Measurements from ENCODE around the gene CEP78.

CEP78 gene

DNA sequence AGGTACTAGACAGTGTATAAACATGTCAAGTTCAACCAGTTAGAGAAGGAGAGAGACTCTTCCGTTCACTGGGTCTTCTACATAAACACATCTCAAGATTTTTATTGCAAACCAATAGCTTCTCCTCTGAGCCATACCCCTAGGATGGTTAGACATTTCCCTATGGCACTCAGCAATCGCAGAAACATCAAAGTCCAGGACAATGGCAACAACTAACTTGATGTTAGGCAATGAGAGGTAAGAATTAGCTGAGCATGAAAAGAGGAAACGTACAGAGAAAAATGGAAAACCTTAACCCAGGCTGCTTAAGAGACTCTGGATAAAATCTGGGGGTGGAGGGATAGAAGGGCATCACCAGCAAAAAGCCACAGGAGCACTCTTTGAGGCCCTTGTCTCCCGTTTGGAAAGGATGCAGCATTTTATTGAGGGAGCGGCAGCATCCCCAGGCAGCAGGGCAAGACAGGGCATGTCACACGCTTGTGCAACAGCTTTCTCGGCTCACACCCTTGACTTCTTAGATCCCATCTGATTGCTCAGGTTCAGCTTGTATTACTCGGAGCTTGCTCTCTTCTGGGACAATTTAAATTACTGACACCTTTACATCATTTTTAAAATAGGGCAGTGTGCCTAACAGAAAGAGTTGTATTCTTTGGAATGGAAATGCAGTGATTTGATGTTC, 52.5 kb downstream of the CEP78 start:
- no peak for FAIRE-seq

DNA sequence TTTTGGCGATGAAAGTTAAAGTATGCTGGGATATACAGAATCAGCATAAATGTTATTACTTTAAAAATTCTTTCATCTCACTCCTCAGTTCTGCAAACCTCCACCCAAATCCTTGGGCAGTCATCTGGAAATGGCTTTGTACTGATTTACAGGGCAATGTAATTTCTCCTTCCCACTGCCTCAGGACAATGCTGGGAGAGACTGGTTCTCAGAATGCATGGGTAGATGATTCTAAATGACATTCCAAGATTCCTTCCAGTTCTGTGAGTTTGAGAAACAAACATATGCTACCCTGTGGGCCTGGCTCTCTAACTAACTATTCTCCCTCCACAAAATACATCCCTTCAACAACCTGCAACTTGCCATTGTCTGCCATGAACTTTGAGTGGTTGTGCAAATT, 53.6 kb downstream of the CEP78 start:
- FAIRE-seq = no peak

DNA sequence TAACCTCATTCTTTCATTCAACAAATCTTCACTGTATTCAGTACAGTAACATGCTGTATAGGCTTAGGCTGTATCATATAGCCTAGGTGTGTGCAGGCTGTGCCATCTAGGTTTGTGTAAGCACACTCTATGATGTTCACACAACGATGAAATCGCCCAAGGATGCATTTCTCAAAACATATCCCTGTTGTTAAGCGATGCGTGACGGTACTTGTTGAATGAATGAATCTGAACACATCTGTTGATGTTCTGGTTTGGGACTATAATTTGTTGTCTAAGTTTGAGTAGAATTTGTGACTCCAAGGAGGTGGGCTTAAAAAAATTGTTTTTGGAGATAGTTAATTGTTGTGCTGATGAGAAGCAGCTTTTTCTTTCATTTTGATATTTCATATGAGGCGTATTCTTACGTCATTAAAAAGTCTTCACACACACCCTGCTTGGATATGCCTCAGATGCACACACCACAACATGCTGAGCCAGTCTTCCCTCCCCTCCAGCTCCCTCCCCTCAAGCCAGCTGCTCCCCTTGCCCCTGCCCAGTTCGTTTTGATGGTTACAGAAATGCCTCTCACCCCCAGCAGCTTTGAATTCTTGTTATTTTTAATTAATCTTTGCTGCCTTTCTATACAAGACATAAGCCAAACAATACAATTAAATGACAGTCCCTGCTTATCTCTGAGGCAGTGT, 55.5 kb downstream of the CEP78 start:
- no peak for FAIRE-seq

DNA sequence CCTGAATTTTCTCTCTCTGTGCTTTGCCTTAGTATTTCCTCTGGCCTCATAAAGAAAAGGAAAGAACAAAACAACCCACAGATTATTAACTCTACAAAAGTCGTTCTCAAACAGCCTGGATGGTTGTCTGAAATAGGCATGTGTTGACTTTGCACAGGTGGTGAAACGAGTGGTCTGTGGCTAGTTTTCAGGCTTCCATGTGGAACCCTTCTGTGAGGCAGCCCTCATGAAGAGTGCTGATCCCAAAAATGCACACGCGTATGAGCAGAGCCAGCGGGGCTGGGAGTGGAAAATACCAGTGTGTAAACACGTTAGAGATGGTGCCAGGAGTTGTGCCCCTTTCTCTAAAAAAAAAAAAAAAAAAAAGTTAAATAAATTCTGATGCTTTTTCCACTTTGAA, 56.2 kb downstream of the CEP78 start:
- FAIRE-seq = no peak

DNA sequence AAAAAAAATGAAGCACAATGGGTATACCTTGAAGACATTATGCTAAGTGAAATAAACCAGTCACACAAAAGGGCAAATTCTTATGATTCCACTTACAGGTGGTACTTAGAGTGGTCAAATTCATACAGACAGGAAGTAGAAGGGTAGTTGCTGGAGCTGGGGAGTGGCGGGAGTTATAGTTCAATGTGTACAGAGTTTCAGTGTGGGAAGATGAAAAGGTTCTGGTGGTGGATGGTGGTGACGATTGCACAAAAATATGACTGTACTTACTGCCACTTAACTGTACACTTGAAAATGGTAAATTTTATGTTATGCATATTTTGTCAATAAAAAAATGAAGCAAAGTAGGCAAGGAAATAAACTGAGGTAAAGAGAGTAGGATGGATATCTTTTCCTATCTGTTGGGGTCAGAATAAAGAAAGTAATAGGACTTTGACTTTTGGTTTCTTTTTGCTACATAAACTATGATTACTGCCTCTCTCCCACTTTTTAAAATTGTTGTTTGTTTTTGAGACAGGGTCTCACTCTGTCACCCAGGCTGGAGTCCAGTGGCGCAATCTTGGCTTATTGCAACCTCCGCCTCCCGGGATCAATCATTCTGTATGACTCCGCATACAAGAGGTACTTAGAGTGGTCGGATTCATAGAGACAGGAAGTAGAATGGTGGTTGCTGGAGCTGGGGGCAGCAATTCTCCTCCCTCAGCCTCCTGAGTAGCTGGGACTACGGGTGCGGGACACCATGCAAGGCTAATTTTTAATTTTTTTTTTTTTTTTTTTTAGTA, 57.0 kb downstream of the CEP78 start:
- no peak for FAIRE-seq

DNA sequence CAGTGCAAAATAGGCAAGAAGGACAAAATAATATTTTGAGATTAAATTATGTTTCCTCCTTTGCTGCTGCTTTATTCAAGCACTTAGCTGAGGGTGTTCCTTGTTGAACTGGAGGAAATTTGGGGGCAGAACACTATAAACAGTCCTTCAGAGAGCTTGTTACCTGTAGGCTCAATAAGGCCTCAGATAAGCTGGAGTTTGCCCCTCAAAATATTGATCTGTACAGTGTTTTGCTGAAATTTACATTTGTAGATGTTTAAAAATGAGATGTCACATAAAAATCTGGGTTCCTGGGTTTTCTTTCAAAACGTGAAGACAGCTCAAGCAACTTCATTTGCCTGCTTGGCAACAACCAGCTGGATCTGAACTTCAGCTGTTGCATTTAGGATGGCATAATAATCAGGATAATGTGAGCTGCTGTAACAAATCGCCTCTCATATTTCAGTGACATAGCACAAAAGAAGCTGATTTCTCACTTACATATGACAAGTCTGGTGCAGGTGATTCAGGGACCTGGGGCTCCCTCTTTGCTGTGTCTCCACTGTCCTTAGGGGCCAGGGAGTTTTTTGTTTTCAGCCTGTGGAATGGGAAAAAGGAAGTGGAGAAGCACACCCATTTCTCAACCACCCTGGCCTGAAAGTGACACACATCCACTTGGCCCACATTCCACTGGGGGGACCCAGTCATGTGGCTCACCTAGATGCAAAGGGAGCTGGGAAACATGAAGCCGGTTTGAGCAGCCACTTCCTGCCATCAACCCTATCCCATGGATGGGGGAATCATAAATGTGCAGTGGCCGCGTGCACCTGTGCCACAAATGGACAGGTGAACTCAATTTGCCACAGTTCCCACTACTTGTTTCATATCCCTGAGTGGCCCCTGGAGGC, 58.7 kb downstream of the CEP78 start:
- no peak for FAIRE-seq

DNA sequence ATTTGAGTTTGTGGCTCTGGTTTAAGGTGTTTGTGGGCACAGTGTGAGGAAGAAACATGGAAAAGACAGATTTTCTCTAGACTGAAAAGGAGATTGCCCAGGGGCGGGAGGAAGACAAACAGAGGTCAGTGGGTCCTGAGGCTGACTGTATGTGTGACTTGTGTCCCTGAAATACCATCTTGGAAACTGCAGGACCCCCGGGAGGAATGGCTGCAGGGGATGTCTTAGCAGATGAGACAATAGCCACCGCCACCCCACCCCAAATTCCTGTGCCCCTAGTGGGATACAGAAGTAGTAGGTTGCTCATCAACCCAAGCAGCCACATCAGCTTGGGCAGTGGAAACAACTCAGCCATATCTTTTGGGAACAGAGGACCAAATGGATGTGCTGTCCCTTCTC, 59.3 kb downstream of the CEP78 start:
- no peak for FAIRE-seq

DNA sequence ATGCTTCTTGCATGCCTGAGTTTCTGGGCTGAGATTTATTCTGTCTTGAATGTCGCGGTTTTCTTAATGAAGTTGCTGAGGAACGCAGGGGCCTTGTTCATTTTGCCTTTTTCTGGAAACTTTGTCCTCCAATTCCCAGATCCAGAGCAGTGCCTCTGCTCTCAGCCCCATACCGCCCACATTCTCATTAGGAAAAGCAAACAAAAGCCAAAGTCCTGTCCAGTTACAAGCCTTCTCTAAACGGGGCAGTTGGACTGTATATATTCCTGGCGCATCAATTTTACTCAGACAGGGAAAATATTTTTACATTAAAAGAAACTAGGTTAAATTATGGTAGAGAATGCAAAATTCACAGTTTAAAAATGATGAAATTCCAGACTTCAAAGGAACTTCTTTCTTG, 59.9 kb downstream of the CEP78 start:
- no peak for FAIRE-seq

DNA sequence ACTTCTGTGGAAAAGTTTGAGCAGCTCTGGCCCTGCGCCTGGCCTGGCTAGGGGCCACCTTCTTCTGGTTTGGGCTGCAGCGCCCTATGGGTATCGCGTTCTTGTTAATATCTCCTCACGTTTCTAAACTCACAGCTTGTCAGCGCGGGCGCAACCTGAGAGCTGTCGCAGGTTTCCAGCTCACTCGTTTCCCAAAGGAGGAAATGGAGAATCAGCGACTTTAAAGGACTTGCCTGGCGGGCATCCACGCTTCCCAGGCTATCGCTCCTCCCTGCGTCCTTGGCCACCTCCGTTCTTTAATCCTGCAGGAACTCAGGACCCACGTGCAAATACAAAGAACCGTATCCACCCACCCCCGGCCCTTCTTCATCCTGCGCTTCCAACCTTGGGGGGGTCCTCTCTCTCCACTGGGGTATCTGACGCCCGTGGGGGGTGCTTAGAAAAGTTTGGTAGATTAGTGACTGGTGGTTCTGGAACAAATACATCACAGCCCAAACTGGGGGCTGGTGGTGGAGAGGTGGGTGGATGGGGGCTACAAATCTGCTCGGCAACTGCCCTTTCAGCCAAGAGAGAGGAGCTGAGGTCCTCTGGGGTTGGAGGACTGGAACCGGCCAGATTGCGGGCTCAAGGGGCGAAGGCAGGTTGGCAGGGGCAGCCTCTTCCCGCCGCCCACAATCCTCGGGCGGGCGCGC, 60.5 kb downstream of the CEP78 start:
- FAIRE-seq = no peak

DNA sequence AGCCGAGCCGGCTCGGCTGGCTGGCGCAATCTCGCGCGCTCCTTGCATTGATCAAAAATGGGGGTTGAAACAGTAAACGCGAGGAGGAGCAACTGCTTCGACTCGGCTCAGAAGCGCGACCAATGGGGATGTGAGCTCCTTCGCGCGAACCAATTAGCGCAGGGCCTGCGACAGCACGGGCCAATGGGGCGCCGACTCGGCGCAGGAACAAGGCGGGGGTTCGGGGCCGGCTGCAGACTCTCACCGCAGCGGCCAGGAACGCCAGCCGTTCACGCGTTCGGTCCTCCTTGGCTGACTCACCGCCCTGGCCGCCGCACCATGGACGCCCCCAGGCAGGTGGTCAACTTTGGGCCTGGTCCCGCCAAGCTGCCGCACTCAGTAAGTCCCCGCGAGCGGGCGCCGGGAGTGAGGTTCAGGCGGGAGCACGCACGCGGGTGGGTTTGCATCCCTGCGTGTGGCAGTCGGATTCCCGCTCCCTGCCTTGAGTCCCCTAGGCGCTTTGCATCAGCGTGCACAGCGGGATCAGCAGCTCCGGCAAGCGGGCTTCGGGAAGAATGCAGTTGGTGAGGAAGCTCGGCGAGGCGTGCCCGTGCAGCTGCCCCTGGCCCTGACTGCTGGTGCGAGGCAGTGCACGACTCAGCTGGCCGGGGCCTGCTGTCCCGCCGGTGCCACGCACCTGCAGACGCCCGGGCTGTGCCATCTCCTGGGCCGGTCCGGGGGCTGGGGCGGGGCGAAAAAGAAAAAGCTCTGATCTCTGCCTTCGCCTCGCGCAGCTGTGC, 61.2 kb downstream of the CEP78 start, which contains the start of gene PSAT1:
TSS of gene PSAT1 (plus strand) at position 233 of the 779 bp plus-strand sequence. CDS start at position 319, 86 bp downstream.
- FAIRE-seq = no peak

DNA sequence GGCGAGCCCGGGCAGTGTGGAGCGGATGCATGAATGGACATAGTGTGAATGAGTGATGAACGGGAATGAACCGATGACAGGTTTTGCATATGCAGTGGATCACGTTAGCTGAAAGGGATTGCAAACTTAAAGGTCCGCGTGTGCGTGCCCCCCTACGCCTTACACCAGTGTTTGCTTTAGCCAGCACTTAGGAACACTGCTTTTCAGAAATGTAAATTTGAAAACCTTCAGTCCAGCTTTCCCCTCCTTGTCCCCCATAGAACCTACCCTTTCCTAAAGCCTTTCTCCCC, 61.7 kb downstream of the CEP78 start:
- no peak for FAIRE-seq

DNA sequence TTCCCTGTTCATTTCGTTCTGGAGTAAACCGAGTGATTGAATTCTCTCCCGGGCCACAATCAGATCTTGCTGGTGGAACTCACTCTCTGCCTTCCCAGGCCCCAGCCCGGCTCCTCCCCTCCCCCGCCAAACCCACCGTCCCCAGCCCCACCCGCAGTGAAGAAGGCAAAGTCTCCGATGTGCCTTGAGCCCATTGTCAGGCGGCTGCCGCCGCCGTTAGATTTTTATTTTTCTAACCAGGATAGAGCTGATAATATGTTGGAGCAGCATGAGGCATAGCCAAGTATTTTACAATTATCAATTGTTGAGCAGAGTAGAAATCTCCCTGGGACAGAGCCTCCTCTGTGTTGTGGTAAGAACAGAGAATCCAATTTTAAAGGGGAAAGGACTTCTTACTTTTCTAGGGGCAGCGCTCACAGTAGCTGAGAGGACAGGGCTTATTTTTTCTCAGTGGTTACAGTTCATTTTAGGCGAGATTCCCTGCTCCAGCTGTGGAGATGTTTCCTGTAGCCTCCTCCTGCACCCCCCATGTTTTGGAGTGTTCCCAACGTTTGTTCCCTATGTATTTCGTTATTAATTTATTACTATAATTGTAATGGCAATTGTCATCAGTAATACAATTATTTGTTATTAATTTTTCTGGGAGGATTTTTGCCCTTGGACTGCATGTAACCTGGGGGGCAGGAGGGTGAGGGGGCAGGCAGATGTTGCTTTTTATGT, 62.3 kb downstream of the CEP78 start:
- no peak for FAIRE-seq

DNA sequence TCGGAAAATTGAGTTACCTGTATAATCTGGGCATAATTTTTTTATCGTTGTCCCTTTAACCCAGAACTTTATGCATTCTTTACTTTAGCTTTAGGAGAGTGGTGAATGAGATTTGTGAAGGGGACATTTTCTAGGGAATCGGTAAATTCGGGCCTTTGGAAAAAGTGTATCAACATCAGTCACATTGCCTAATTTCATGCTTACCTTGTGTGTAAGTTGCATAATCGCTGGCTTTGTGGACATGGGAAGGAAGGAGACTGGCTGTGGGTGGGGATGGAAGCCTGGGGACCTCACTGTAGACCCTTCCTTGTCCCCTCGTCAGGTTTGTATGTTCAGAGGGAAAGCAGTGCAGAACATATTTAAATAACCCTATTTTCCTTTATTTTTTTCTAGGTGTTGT, 64.3 kb downstream of the CEP78 start:
- no peak for FAIRE-seq

DNA sequence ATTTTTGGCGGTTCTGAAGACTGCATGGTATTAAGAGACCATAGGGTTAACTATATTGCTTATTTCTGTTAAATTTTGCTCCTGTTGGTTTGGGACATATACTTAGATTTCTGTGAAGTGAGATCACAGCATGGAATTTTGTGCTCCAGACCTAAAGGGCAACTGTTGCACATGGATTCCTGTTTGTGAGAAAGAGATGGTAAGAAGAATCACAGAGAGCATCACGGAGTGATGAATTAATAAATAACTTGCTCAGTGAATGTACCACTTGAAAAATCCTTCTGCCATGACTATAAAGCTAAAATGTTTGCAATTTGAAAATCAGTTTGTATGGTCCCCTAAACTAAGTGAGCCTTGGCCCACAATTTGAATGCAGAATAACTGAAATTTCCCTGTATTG, 65.6 kb downstream of the CEP78 start:
- no peak for FAIRE-seq

DNA sequence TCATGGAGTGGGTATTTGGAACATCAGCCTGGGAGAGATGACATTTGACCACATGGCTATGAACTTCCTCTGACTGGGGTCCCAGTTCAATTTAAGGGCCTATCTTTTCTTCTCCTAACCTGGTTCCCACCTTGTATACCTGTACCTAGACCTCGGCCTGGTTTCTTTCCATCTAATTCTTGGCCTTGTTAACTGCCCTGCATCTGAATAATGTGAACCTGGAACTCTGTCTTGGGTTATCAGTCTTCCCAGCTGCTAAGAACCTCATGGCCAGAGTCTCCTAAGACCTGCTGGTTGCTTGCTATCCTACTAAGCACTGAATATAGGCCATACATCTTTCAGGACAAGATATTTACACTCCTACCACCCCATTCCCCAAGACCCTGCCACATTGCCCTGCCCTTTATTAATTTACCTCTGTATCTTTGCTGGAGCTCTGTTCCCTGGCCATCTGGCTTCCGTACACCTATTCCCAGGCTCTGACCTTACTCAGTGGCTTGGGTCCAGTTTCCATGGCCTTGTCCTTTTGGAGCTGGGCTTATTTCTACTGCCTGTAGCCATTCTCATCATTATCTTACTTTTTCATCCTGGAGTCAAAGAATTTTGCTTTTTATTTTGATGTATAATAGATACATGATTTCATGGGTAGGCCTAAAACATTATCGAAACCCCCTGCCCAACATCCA, 67.6 kb downstream of the CEP78 start:
- FAIRE-seq = no peak

DNA sequence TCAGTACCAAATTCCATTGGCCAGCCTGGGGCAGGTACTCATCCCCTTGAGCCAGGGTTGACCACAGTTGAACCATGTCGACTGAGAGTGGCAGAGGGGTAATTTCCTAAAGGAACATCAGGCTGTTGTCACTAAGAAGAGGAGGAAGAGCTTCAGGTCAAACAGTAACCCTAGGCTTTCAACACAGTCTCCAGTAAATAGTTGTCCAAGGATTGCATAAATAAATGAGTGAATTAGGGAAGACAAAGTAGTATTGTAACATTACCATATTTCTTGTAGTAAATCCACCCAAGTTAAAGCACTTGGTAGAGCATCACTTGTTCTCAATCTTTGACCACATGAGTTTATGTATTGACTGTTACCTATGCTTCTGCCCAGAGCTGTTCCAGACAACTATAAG, 68.5 kb downstream of the CEP78 start:
- FAIRE-seq = no peak

DNA sequence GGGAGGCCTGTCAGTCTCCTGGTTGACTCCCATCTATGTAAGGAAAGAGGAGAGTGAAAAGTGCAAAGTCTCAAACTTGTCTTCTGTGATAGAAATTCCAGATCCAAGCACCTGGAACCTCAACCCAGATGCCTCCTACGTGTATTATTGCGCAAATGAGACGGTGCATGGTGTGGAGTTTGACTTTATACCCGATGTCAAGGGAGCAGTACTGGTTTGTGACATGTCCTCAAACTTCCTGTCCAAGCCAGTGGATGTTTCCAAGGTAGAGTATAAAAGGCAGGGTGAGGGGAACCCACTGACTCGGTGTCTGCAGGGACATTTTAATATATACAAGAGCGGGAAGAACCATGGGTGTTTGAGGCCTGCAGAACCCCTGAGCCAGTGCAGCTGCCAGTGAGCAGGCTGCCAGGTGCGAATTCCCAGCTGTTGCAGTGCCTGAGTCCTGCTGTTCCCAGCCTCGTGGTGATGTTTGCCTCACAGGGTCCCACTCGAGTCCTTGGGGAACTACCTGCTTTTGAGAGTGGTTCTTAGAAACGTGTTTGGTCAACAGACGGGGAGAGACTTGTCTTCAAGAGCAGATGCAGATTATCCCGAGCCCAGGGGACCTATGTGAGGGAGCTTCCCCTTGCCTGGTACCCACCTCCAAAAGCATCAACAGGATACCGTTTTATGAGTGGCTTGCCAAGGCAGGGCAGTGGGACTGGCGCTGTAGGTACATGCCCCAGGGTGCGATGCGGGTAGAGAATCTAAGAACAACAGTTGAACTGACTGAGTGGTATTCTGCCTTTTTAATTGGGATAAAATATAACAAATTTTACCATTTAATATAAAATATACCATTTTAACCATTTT, 70.6 kb downstream of the CEP78 start:
- FAIRE-seq = no peak

DNA sequence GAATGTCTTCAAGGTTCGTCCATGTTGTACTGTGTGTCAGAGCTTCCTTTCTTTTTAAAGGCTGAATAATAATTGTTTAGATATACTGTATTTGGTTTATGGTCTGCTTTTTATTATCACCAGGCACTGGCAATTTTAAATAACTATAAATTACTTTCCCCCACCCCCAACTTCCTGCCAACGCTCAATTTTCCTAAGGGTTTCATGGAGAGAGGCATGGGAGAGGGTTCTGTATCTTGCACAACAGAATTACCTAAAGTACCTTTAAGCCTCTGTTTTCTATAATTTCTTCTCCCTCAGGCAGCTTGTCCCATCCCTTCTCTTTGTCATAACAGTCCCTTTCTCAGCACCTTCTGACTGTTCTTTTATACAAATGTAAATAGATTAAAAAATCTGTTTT, 71.5 kb downstream of the CEP78 start:
- no peak for FAIRE-seq

DNA sequence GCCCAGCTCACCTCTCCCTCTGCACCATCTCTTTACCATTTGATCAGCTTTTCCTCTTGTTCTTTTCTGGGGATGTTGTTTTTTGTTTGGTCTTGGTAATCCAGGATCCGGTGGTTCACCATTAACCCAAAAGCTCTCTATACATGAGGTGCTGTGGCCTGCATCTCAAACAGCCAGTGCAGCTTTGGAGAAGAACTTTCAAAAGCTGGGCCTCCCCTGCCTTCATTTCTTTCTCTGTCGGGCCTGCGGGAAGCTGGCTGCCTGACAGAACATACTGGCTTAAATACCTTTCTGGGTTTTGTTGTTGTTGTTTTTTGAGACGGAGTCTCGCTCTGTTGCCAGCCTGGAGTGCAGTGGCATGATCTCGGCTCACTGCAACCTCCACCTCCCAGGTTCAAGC, 73.2 kb downstream of the CEP78 start:
- FAIRE-seq = no peak

Data from colon (tissue), 2 donors.